RPMI7951 (cell line): ENCODE measurements around the gene MRPL58. TPM values are rescaled to one million over a fixed set of nuclear protein-coding genes. Genes with fewer than 3 reads are reported as not detected.

Source experiments
- DNase-seq: peaks from one replicate; pipeline ENCODE4 v3.0.0-alpha.2; 2012; ENCODE audit warnings: low read depth
- total RNA-seq: library from RNA; depleted of rRNA; stranded (reverse); fragments of >200 nt; shearing (Covaris generic); gene quantifications from 2 replicates; pipeline ENCODE4 v1.2.3, GENCODE V29; 2014

Gene MRPL58
- total RNA-seq, 1 experiment from 2014 or later = 48.8 TPM

- DNase-seq = peak; percentile 94
Observed at GRCh38 chr17:75046407-75047289, 34.2 kb downstream of the MRPL58 start, which contains the start of the genes ATP5PD and KCTD2. ATP5PD (minus strand) TSS chr17:75046969; CDS start chr17:75042650, 4,319 bp downstream. KCTD2 (plus strand) TSS chr17:75047225; CDS start chr17:75047251, 26 bp downstream.

- DNase-seq = no peak
Observed at GRCh38 chr17:75047398-75048098, 35.1 kb downstream of the MRPL58 start.

- peak; percentile 26 for DNase-seq
Observed at GRCh38 chr17:75048249-75048878, 35.9 kb downstream of the MRPL58 start.

GRCh38 chr17:75049057-75049456 lies 36.6 kb downstream of the MRPL58 start:
- DNase-seq = no peak

- DNase-seq = no peak
Observed at GRCh38 chr17:75049706-75050105, 37.2 kb downstream of the MRPL58 start.

GRCh38 chr17:75051941-75052340 lies 39.5 kb downstream of the MRPL58 start:
- no peak for DNase-seq

GRCh38 chr17:75059369-75060345 lies 47.2 kb downstream of the MRPL58 start:
- DNase-seq = peak; percentile 29

- no peak for DNase-seq
Observed at GRCh38 chr17:75060434-75061054, 48.1 kb downstream of the MRPL58 start.

GRCh38 chr17:75061055-75061438 lies 48.6 kb downstream of the MRPL58 start:
- DNase-seq = no peak

- no peak for DNase-seq
Observed at GRCh38 chr17:75061618-75062017, 49.1 kb downstream of the MRPL58 start.

- no peak for DNase-seq
Observed at GRCh38 chr17:75063201-75063600, 50.7 kb downstream of the MRPL58 start.

GRCh38 chr17:75063626-75064025 lies 51.2 kb downstream of the MRPL58 start:
- DNase-seq = no peak

GRCh38 chr17:75064040-75064439 lies 51.6 kb downstream of the MRPL58 start:
- DNase-seq = no peak

- no peak for DNase-seq
Observed at GRCh38 chr17:75064460-75064859, 52.0 kb downstream of the MRPL58 start.

- no peak for DNase-seq
Observed at GRCh38 chr17:75064867-75065561, 52.5 kb downstream of the MRPL58 start.

- no peak for DNase-seq
Observed at GRCh38 chr17:75065562-75066151, 53.2 kb downstream of the MRPL58 start.

GRCh38 chr17:75067856-75068255 lies 55.4 kb downstream of the MRPL58 start:
- no peak for DNase-seq

GRCh38 chr17:75068750-75069149 lies 56.3 kb downstream of the MRPL58 start:
- DNase-seq = no peak

- no peak for DNase-seq
Observed at GRCh38 chr17:75069783-75070182, 57.3 kb downstream of the MRPL58 start.
